ENCODE measurements around the gene DNAJC25.

DNA sequence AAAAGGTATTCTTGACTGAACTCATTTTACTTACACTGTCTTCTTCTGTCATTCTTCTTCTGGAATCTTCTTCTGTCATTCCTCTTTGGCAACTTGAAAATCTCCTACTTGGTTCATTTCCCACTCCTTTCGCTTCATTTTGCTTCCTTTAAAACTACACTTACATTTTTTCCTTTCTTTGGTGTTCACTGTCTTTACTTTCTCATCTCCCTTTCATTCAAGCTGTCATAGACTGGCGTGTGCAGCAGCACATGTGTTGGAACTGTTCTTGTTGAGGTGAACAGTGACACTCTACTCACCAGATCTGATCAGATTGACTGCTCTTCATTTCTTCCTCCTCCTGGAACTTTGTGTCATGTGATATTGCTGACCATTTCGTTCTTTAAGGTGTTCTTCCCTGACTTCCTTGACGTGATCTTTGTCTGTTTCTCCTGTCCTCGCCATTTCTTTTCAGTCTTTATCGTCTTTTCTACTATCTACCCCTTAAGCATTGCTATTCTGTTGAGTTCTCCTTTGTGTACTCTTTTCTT is 6.4 kb downstream of the DNAJC25 start:
- TF ChIP-seq SP3 (tag by site-specific recombination; IDR thresholded peaks at IDR 0.05) (no peak), ZBTB49 (tag by site-specific recombination; IDR thresholded peaks at IDR 0.05; ENCODE audit: low read depth) (no peak), YY1 (tag by site-specific recombination; IDR thresholded peaks at IDR 0.05) (no peak), REST (tag by site-specific recombination; IDR thresholded peaks at IDR 0.05) (no peak), ZNF623 (tag by site-specific recombination; IDR thresholded peaks at IDR 0.05) (no peak), ZBTB11 (tag by site-specific recombination; conservative IDR thresholded peaks at IDR 0.05; ENCODE audit: low read depth) (no peak)
- TF ChIP-seq, protein P1, sequence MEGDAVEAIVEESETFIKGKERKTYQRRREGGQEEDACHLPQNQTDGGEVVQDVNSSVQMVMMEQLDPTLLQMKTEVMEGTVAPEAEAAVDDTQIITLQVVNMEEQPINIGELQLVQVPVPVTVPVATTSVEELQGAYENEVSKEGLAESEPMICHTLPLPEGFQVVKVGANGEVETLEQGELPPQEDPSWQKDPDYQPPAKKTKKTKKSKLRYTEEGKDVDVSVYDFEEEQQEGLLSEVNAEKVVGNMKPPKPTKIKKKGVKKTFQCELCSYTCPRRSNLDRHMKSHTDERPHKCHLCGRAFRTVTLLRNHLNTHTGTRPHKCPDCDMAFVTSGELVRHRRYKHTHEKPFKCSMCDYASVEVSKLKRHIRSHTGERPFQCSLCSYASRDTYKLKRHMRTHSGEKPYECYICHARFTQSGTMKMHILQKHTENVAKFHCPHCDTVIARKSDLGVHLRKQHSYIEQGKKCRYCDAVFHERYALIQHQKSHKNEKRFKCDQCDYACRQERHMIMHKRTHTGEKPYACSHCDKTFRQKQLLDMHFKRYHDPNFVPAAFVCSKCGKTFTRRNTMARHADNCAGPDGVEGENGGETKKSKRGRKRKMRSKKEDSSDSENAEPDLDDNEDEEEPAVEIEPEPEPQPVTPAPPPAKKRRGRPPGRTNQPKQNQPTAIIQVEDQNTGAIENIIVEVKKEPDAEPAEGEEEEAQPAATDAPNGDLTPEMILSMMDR (tag by site-specific recombination; IDR thresholded peaks at IDR 0.05): no peak

Measured in HEK293 (cell line).